Aorta (tissue), 5 donors: Measurements from ENCODE around the gene TRIM37. TPM values are rescaled to one million over a fixed set of nuclear protein-coding genes. Genes with fewer than 3 reads are reported as not detected.

ENCODE experiments used
- ATAC-seq: fragments of 200-7000 bp; cut with Tn5 transposase; one replicate; pipeline ENCODE4 v1.9.1; 2022; ENCODE audit warnings: moderate library complexity; ENCODE audit not compliant: low FRiP score
- DNase-seq, 2 donors: peaks; one replicate each; pipeline ENCODE4 v3.0.0-alpha.2; 2020
- H3K27ac ChIP-seq, 2 donors: one replicate each; pipeline ENCODE4 v1.5.1; 2013; ENCODE audit warnings: low read length in 2 of 2, mild to moderate bottlenecking in 2 of 2, moderate library complexity in 2 of 2, control low read depth in 1 of 2, inconsistent platforms in 1 of 2, low read depth in 1 of 2
- H3K27me3 ChIP-seq, 2 donors: one replicate each; pipeline ENCODE4 v1.6.1; 2013; ENCODE audit warnings: control low read depth in 1 of 2, low read length in 1 of 2, mild to moderate bottlenecking in 1 of 2, moderate library complexity in 1 of 2; ENCODE audit not compliant: insufficient read depth in 2 of 2, control insufficient read depth in 1 of 2
- H3K36me3 ChIP-seq, 2 donors: one replicate each; pipeline ENCODE4 v1.6.1; 2013; ENCODE audit warnings: control low read depth in 1 of 2, low read length in 1 of 2, mild to moderate bottlenecking in 1 of 2; ENCODE audit not compliant: insufficient read depth in 2 of 2, control insufficient read depth in 1 of 2
- H3K4me1 ChIP-seq, 2 donors: one replicate each; pipeline ENCODE4 v1.6.1; 2013; ENCODE audit warnings: low read length in 2 of 2, control low read depth in 1 of 2, mild to moderate bottlenecking in 1 of 2, moderate library complexity in 1 of 2; ENCODE audit not compliant: insufficient read depth in 2 of 2, control insufficient read depth in 1 of 2
- H3K4me3 ChIP-seq, 2 donors: one replicate each; pipeline ENCODE4 v1.5.1; 2013; ENCODE audit warnings: low read length in 2 of 2, control low read depth in 1 of 2, mild to moderate bottlenecking in 1 of 2
- H3K9me3 ChIP-seq: one replicate; pipeline ENCODE4 v1.6.1; 2013; ENCODE audit warnings: mild to moderate bottlenecking, low read length; ENCODE audit not compliant: control insufficient read depth
- WGBS, 2 donors: extraction: QIAGEN DNeasy Blood & Tissue Kit; methylation state at CpG; one replicate each; pipeline ENCODE4 v1.1.7; 2013; 5-methylcytosine and 5-hydroxymethylcytosine counted together
- intact Hi-C, 2 donors: fragments of 100-400 bp; cut with DNase I; formaldehyde crosslinking; loops; one replicate each; pipeline versions ENCODE4 v1.14.2 to v1.15.0; 2022
- polyA plus RNA-seq, 2 donors: library from polyadenylated mRNA; stranded (reverse); fragments of 200-250 nt; gene quantifications; one replicate each; pipeline ENCODE4 v1.2.3, GENCODE V29; 2013
- total RNA-seq, 2 donors: library from RNA; stranded (reverse); fragmentation: NEBNext Ultra II Directional; extraction: Animal tissue kit (Norgen Biotek cat#: 25700); gene quantifications; one replicate each; pipeline ENCODE4 v1.2.1, GENCODE V29; 2021
- donor health status: healthy with polysubstance abuse.
- donor health status: Bipolar disorder and iron deficiency.
- donor health status: DM: no; HTN: no; CAD: no.
- donor health status: DM: no; HTN: no; CAD: no.
- donor health status: DM: yes; HTN: yes; CAD: no.

Gene TRIM37
- total and polyA plus RNA-seq, 4 donors, result 7.9 to 23.8 (median 14.2) TPM

GRCh38 chr17:58985367-58985766 is 121.3 kb downstream of the TRIM37 start:
- ATAC-seq, result no peak
- no peak for DNase-seq
- 83 to 85% methylated on average over 6 of the region's 6 CpGs for WGBS, 2 donors

GRCh38 chr17:58982626-58983025 is 124.1 kb downstream of the TRIM37 start:
- intact Hi-C loops, result no loop called here
- DNase-seq (no peak), ATAC-seq (no peak)
- no peak overlapping the region for H3K4me3 ChIP-seq
- H3K27me3 ChIP-seq, result no peaks in the 10 kb centered on the region
- no peak overlapping the region for H3K27ac ChIP-seq
- no peaks in the 10 kb centered on the region for H3K4me1 ChIP-seq
- no peaks in the 10 kb centered on the region for H3K9me3 ChIP-seq
- 78 to 80% methylated on average over 3 of the region's 3 CpGs for whole genome bisulfite sequencing, 2 donors
- H3K36me3 ChIP-seq, result no peaks in the 10 kb centered on the region

More at GRCh38 chr17:58985367-58985766, 121.3 kb downstream of the TRIM37 start:
- Histone ChIP-seq H3K27me3 (no peaks in the 10 kb centered on the region), H3K36me3 (no peaks in the 10 kb centered on the region), H3K4me1 (no peaks in the 10 kb centered on the region), H3K9me3 (no peaks in the 10 kb centered on the region), H3K27ac (no peak overlapping the region), H3K4me3 (no peak overlapping the region)
- intact Hi-C loops, result no loop called here

GRCh38 chr17:58980706-58981481 is 125.8 kb downstream of the TRIM37 start:
- WGBS, 2 donors, result 80 to 83% methylated on average over 3 of the region's 3 CpGs
- Histone ChIP-seq H3K27ac (no peak overlapping the region), H3K4me1 (no peaks in the 10 kb centered on the region), H3K4me3 (no peak overlapping the region), H3K27me3 (no peaks in the 10 kb centered on the region), H3K9me3 (no peaks in the 10 kb centered on the region), H3K36me3 (no peaks in the 10 kb centered on the region)
- ATAC-seq, result no peak
- intact Hi-C loops, result no loop called here
- DNase-seq, result no peak

GRCh38 chr17:58976541-58976940 is 130.1 kb downstream of the TRIM37 start:
- Histone ChIP-seq H3K9me3 (no peaks in the 10 kb centered on the region), H3K27me3 (no peaks in the 10 kb centered on the region), H3K27ac (no peak overlapping the region), H3K36me3 (no peaks in the 10 kb centered on the region), H3K4me3 (no peak overlapping the region), H3K4me1 (no peaks in the 10 kb centered on the region)
- ATAC-seq (no peak), DNase-seq (no peak)
- 81 to 84% methylated on average over 3 of the region's 3 CpGs for WGBS, 2 donors
- intact Hi-C loops, result no loop called here

GRCh38 chr17:58974354-58974753 is 132.3 kb downstream of the TRIM37 start:
- 25 to 37% methylated on average over 2 of the region's 2 CpGs for WGBS, 2 donors
- intact Hi-C loops, result no loop called here
- DNase-seq, result no peak
- no peaks in the 10 kb centered on the region for H3K4me1 ChIP-seq
- no peaks in the 10 kb centered on the region for H3K9me3 ChIP-seq
- no peaks in the 10 kb centered on the region for H3K27me3 ChIP-seq
- ATAC-seq, result no peak
- no peak overlapping the region for H3K27ac ChIP-seq
- no peaks in the 10 kb centered on the region for H3K36me3 ChIP-seq
- H3K4me3 ChIP-seq, result no peak overlapping the region

GRCh38 chr17:58970609-58971450 is 135.8 kb downstream of the TRIM37 start:
- intact Hi-C loops, result no loop called here
- H3K27me3 ChIP-seq, result no peaks in the 10 kb centered on the region
- no peak overlapping the region for H3K27ac ChIP-seq
- DNase-seq (no peak), ATAC-seq (no peak)
- no peaks in the 10 kb centered on the region for H3K4me1 ChIP-seq
- WGBS, 2 donors, result 60 to 63% methylated on average over 7 of the region's 7 CpGs
- no peaks in the 10 kb centered on the region for H3K36me3 ChIP-seq
- no peak overlapping the region for H3K4me3 ChIP-seq
- no peaks in the 10 kb centered on the region for H3K9me3 ChIP-seq

- intact Hi-C loops, result no loop called here
- WGBS, 2 donors, result 92 to 93% methylated on average over 4 of the region's 4 CpGs
- H3K4me3 ChIP-seq, result no peak overlapping the region
- ATAC-seq, result no peak
- H3K27ac ChIP-seq, result no peak overlapping the region
- no peaks in the 10 kb centered on the region for H3K9me3 ChIP-seq
- no peaks in the 10 kb centered on the region for H3K27me3 ChIP-seq
- H3K36me3 ChIP-seq, result no peaks in the 10 kb centered on the region
- DNase-seq, result no peak
- no peaks in the 10 kb centered on the region for H3K4me1 ChIP-seq
Measured at GRCh38 chr17:58969612-58970011, 137.1 kb downstream of the TRIM37 start.

- Histone ChIP-seq H3K4me1 (no peaks in the 10 kb centered on the region), H3K27ac (no peak overlapping the region), H3K36me3 (no peaks in the 10 kb centered on the region), H3K9me3 (no peaks in the 10 kb centered on the region), H3K4me3 (no peak overlapping the region), H3K27me3 (no peaks in the 10 kb centered on the region)
- no peak for DNase-seq
- no peak for ATAC-seq
- 41 to 46% methylated on average over 1 of the region's 1 CpG for WGBS, 2 donors
- intact Hi-C loops, result no loop called here
Measured at GRCh38 chr17:58969156-58969555, 137.5 kb downstream of the TRIM37 start.
